ENCODE data around the gene SKA2. TPM values are rescaled to one million over a fixed set of nuclear protein-coding genes. Genes with fewer than 3 reads are reported as not detected.
"Not testable (repeated sequence)": the region's sequence is repeated elsewhere in the genome, so short reads cannot be mapped to it uniquely, and the experiment has no call there.

SKA2 gene
- total RNA-seq, 1 donor from 2014 or later: 37.1 TPM

GRCh38 chr17:59155439-59156177 is 622 bp upstream of the SKA2 start, which contains the start of gene PRR11:
Gene PRR11, plus strand, starts transcription at chr17:59155746. Its CDS starts 14,007 bp downstream, at chr17:59169753.
- peak; percentile 95 for ATAC-seq
- peak; percentile 91 for DNase-seq
- intact Hi-C loops (cut with micrococcal nuclease): no loop called here

GRCh38 chr17:59154292-59154720 is 680 bp downstream of the SKA2 start:
- intact Hi-C loops (cut with micrococcal nuclease): no loop called here
- DNase-seq (peak; percentile 41), ATAC-seq (peak; percentile 2)

DNA sequence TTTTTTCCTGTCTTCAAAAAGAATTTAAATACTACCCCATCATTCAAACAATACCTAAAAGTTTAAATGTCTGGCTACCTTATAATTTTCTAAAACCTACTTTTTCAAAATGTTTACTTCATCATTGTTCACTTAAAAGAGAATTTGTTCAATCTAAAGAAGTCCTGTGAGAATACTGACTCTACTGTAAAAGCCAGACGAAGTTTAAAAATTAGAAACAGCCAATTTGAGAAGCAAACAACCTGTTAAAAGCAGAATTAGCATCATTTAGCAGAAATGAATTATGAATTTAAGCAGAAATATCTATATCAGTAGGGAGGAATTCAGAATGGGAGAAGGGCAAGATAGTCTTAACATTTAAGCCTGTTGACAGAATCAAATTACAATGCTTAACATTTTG is 2.1 kb downstream of the SKA2 start:
- no peak for ATAC-seq
- DNase-seq: no peak
- intact Hi-C loops (cut with micrococcal nuclease): no loop called here

GRCh38 chr17:59151591-59151990 is 3.4 kb downstream of the SKA2 start:
- no peak for DNase-seq
- intact Hi-C loops (cut with micrococcal nuclease): no loop called here
- ATAC-seq: no peak

- DNase-seq (no peak), ATAC-seq (no peak)
- intact Hi-C loops (cut with micrococcal nuclease): no loop called here
Observed at GRCh38 chr17:59151006-59151405, 4.0 kb downstream of the SKA2 start.

GRCh38 chr17:59149841-59150511 is 5.0 kb downstream of the SKA2 start:
- DNase-seq (no peak), ATAC-seq (no peak)
- intact Hi-C loops (cut with micrococcal nuclease): no loop called here

- ATAC-seq: no peak
- DNase-seq: no peak
- intact Hi-C loops (cut with micrococcal nuclease): no loop called here
Observed at GRCh38 chr17:59149051-59149450, 5.9 kb downstream of the SKA2 start.

DNA sequence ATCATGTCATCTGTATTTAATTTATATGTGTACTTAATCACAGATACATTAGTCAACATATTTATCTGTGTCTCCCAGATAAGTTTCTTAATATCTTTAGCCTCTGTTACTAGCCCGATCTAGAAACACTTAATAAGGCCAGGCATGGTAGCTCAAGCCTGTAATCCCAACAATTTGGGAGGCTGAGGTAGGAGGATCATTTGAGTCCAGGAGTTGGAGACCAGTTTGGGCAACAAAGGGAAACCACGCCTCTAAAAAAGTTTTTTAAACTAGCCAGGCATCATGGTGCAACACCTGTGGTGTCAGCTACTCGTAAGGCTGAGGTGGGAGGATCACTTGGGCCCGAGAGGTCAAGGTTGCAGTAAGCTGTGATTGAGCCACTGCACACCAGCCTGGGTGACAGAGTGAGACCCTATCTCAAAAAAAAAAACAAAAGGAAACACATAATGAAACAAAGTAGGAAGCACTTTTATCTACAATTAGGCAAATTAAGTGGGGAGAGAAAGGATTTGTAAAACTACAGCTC is 9.4 kb downstream of the SKA2 start:
- ATAC-seq: no peak
- intact Hi-C loops (cut with micrococcal nuclease): no loop called here

DNA sequence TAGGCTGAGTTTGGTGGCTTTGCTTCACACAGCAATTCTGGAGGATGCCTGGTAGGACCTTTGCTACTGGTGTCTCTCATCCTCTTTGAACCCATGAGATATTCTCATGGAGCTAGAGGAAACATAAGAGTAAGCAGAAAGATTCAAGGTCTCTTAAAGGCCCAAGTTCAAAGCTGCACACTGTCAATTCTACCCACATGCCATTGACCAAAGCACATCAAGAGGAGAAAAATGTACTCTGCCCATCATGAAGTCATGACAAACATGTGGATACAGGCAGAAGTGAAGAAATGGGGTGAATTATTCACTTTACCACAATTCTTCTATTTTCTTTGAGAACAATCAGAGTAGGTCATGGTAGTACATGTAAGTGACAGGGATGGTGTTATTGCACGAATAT is 13.1 kb downstream of the SKA2 start:
- ATAC-seq: no peak
- intact Hi-C loops (cut with micrococcal nuclease): no loop called here
- DNase-seq: no peak

More for the DNA sequence above, 9.4 kb downstream of the SKA2 start:
- DNase-seq: no peak

GRCh38 chr17:59139939-59140338 is 15.0 kb downstream of the SKA2 start:
- intact Hi-C loops (cut with micrococcal nuclease): no loop called here
- ATAC-seq (no peak), DNase-seq (no peak)

GRCh38 chr17:59138339-59138738 is 16.6 kb downstream of the SKA2 start:
- ATAC-seq; DNase-seq; intact Hi-C loops (cut with micrococcal nuclease): not testable (repeated sequence)

DNA sequence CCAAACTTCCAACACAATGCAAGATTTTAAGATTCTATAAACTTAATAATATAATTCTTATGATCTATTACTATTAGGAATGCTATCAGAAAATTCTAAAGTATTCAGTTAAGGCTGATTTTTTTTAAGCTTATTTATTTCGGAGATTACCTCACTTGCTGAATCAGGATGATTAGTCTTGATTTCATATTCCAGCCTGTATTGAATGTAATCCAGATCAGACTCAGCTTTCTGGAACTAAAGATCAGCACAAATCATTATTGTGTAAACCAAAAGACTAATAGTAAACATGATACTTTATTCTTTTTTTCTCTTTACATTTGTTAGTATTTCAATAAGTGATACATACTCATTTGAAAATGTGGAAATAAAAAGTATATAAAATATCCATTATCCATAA is 23.9 kb downstream of the SKA2 start:
- ATAC-seq (no peak), DNase-seq (no peak)
- intact Hi-C loops (cut with micrococcal nuclease): no loop called here

DNA sequence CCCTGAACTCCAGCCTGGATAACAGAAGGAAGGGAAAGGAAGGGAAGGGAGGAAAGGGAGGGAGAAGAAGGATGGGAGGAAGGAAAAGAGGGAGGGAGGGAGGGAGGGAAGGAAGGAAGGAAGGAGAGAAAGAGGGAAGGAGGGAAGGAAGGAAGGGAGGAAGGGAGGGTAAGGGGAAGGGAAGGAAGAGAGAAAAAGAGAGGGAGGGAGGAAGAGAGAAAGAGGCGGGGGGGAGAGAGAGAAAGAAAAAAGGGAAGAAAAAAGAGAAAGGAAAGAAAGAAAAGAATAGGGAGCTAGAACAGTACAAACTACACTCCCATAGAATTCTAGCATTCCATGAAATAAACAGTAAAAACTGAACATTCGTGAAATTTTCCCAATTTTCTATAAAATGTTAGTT is 25.2 kb downstream of the SKA2 start:
- ATAC-seq (no peak), DNase-seq (no peak)
- intact Hi-C loops (cut with micrococcal nuclease): no loop called here

DNA sequence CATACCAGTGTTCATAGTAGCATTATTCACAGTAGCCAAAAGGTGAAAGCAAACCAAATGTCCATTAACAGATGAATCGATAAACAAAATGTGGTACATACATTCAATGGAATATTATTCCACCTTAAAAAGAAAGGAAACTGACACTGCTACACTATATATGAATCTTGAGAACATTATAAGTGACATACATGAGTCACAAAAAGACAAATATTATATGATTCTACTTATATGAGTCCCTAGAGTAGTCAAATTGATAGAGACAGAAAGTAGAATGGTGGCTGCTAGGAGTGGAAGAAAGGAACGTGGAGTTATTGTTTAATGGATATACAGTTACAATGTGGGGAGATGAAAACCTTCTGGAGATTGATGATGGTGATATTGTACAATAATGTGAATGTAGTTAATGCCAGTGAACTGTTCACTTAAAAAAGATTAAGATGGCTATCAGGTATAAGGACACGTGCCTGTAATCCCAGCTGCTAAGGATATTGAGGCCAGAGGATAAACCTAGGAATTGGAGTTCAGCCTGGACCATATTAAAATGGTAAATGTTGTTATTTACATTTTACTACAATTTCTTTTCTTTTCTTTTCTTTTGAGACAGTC is 28.1 kb downstream of the SKA2 start:
- ATAC-seq (no peak), DNase-seq (no peak)
- intact Hi-C loops (cut with micrococcal nuclease): no loop called here

GRCh38 chr17:59124665-59125064 is 30.3 kb downstream of the SKA2 start:
- ATAC-seq (no peak), DNase-seq (no peak)
- intact Hi-C loops (cut with micrococcal nuclease): no loop called here

DNA sequence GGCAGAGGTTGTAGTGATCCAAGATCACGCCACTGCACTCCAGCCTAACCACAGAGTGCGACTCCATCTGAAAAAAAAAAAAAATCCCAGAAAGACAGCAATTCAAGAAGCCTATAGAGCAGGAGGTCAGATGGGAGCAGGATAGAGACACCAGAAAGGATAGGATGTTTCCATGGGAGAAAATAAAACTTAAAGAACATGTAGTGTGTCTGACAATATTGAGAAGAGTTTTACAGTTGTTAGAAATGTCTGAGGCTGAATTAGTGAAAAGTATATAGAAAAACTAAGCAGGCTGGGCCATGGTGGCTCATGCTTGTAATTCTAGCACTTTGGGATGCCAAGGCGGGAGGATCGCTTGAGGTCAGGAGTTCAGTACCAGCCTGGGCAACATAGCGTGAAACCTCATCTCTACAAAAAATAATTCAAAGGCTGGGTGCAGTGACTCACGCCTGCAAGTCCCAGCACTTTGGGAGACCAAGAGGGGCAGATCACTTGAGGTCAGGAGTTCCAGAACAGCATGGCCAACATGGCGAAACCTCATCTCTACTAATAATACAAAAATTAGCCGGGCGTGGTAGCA is 33.0 kb downstream of the SKA2 start:
- no peak for ATAC-seq
- no peak for DNase-seq
- intact Hi-C loops (cut with micrococcal nuclease): no loop called here

- DNase-seq: no peak
- intact Hi-C loops (cut with micrococcal nuclease): no loop called here
- ATAC-seq: no peak
Observed at GRCh38 chr17:59115474-59115873, 39.5 kb downstream of the SKA2 start.

GRCh38 chr17:59111539-59111938 is 43.4 kb downstream of the SKA2 start:
- no peak for DNase-seq
- intact Hi-C loops (cut with micrococcal nuclease): no loop called here
- no peak for ATAC-seq

DNA sequence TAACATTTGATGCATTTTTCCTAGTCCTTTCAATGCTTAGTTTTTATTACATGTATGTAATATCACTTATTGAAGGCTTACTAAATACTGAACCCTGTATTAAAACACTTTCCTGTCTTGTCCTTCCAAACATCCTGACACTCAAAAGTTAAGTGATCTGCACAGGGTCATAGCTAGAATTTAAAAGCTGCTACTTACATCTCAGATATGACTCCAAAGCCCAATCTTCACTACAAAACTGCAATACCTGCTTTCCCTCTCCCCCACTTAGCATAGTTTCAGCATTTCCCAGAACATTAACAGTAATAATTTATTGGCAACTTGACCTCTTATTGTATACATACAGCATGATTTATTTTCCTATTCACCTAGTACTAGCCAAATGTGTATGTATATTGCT is 44.0 kb downstream of the SKA2 start:
- intact Hi-C loops (cut with micrococcal nuclease): no loop called here
- no peak for DNase-seq
- no peak for ATAC-seq

Measured in left ventricle myocardium superior (tissue), 1 donor.